AG10803 (cell line): Measurements from ENCODE around the gene PRLH.

ENCODE experiments used
- DNase-seq: peaks from one replicate; pipeline ENCODE4 v3.0.0; 2010; ENCODE audit warnings: low read depth
- H3K4me3 ChIP-seq: 2 replicates; pipeline ENCODE4 v1.5.1; 2011; ENCODE audit warnings: mild to moderate bottlenecking, low read length, control low read depth
- CTCF ChIP-seq: conservative IDR thresholded peaks from 2 replicates; pipeline ENCODE4 v1.5.1; 2011; ENCODE audit warnings: mild to moderate bottlenecking, low read length, control low read depth, inconsistent platforms

PRLH gene

DNA sequence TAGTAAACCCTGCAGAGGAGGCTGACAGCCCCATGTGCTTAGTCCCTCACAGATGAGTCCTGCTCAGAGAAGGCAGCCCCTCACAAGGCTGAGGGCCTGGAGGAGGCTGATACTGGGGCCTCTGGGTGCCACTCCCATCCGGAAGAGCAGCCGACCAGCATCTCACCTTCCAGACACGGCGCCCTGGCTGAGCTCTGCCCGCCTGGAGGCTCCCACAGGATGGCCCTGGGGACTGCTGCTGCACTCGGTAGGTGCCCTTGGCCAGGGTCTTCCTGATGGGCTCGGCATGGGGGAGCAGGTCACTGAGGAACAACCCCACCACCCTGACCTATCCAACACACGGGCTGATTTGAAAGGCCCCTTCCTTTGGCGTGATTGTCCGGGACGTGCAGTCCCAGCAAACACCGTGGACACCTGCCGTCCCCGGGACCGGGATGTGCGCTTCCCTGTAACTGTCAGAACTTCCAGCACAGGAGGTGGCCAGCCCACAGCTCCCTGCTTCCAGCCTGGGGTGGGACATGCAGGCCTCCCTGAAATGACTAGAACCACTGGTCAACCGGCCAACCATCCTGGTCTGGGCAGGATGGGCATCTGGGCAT, 40.7 kb upstream of the PRLH start:
- TF ChIP-seq CTCF = no peak
- H3K4me3 ChIP-seq = no peak overlapping the region
- DNase-seq = no peak

- H3K4me3 ChIP-seq = no peak overlapping the region
- DNase-seq = no peak
- TF ChIP-seq CTCF = no peak
Observed at GRCh38 chr2:237527233-237527632, 39.1 kb upstream of the PRLH start.

DNA sequence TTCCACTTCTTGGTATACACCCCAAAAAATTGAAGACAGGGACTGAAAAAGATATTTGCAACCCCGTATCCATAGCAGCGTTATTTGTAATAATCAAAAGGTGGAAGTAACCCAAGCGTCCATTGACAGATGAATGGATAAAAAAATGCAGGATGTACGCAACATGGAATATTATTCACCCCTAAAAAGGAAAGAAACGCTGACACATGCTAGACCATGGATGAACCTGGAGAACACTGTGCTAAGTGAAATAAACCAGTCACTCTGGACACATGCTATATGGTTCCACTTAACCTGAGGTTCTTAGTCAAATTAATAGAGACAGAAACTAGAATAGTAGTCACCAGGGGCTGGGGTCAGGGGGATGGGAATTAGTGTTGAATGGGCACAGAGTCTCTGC, 38.6 kb upstream of the PRLH start:
- TF ChIP-seq CTCF = no peak
- DNase-seq = no peak
- H3K4me3 ChIP-seq = no peak overlapping the region

GRCh38 chr2:237529452-237530402, 36.6 kb upstream of the PRLH start:
- no peak for TF ChIP-seq CTCF
- no peak overlapping the region for H3K4me3 ChIP-seq
- no peak for DNase-seq

DNA sequence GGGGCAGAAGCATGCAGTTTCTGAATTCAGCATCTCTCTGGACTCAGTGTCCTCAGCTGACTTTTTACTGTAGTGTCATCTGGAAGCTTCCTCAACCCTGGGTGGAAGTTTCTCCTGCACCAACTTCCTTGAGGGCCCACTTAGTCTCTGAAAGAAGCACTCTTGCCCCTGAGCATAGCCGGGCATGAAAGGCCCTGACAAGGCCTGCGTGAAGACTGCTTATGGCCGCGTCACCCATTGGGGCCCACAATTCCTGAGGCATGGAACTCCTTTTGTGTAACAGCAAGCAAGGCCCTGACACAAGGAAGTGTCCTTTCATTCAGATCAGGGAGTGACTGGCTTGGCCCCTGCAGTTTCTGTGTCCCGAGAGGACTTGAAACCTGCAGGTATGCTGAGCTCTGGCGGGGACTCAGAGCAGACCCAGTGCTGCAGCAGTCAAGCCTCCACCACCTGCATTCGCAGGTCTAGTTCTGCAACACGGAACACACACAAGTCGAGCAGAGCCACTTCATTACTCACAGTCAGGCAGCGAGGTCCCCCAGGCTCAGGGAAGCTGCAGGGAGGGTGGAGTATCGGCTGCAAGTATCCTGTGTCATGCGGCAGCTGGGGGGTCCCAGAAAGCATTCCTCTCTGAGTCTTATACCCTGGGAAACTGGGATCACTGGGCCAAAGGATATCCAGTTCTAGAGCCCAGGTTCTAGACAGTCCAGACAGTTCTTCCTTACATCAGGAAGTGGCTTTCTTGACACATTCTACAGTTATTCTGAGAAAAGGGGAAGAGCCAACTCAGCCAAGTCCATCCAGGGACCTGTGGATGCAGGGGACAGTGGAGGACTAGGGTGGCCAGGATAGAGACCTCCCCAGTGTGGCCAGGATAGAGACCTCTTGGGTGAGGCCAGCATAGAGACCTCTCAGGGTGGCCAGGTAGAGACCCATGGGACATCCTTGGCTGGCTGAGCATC, 35.6 kb upstream of the PRLH start:
- no peak overlapping the region for H3K4me3 ChIP-seq
- TF ChIP-seq CTCF = no peak
- no peak for DNase-seq

GRCh38 chr2:237532160-237532559, 34.2 kb upstream of the PRLH start:
- DNase-seq = no peak
- TF ChIP-seq CTCF = no peak
- no peak overlapping the region for H3K4me3 ChIP-seq
